GM12878 (cell line): ENCODE measurements around the gene ABCC4. TPM values are rescaled to one million over a fixed set of nuclear protein-coding genes. Genes with fewer than 3 reads are reported as not detected.

ENCODE experiments used
- ATF7 ChIP-seq: fragments of 450-650 bp; IDR thresholded peaks from 2 replicates; pipeline ENCODE4 v1.6.1; 2016; ENCODE audit warnings: low read depth, mild to moderate bottlenecking
- HDAC6 ChIP-seq: fragments of 200-600 bp; sonication (generic); IDR thresholded peaks from one replicate; pipeline ENCODE4 v1.8.0; 2017; ENCODE audit warnings: antibody characterized with exemption; ENCODE audit not compliant: unreplicated experiment
- KAT2A ChIP-seq: conservative IDR thresholded peaks from 2 replicates; pipeline ENCODE4 v1.6.1; 2011; ENCODE audit warnings: low read depth, low read length; ENCODE audit not compliant: control insufficient read depth
- MTA2 ChIP-seq: fragments of 450-650 bp; IDR thresholded peaks from 2 replicates; pipeline ENCODE4 v1.6.1; 2016; ENCODE audit warnings: low read depth, mild to moderate bottlenecking, moderate library complexity
- NFYB ChIP-seq: IDR thresholded peaks from 2 replicates; pipeline ENCODE4 v1.6.1; 2011; ENCODE audit warnings: low read depth, mild to moderate bottlenecking, low read length, improper control_type of control experiment, moderate library complexity; ENCODE audit not compliant: insufficient read depth
- NR2C1 ChIP-seq: fragments of 450-650 bp; IDR thresholded peaks from 2 replicates; pipeline ENCODE4 v1.6.1; 2017; ENCODE audit warnings: antibody characterized with exemption, mild to moderate bottlenecking, moderate library complexity
- RB1 ChIP-seq: fragments of 450-650 bp; formaldehyde crosslinking; IDR thresholded peaks from 2 replicates; pipeline ENCODE4 v1.6.1; 2017; ENCODE audit warnings: mild to moderate bottlenecking, borderline replicate concordance
- SREBF1 ChIP-seq: IDR thresholded peaks from 2 replicates; pipeline ENCODE4 v1.6.1; 2012; ENCODE audit warnings: mild to moderate bottlenecking, low read length
- STAT1 ChIP-seq: fragments of 450-650 bp; conservative IDR thresholded peaks from 2 replicates; pipeline ENCODE4 v1.6.1; 2014; ENCODE audit warnings: antibody characterized with exemption, mild to moderate bottlenecking
- STAT3 ChIP-seq: IDR thresholded peaks from 2 replicates; pipeline ENCODE4 v1.6.1; 2011; ENCODE audit warnings: low read depth, low read length, improper control_type of control experiment
- ZBTB33 ChIP-seq: fragments of 450-650 bp; IDR thresholded peaks from 2 replicates; pipeline ENCODE4 v1.6.1; 2017; ENCODE audit warnings: mild to moderate bottlenecking
- ZNF384 ChIP-seq: IDR thresholded peaks from 2 replicates; pipeline ENCODE4 v1.6.1; 2012; ENCODE audit warnings: low read depth, mild to moderate bottlenecking, low read length, improper control_type of control experiment, borderline replicate concordance
- ZNF592 ChIP-seq: fragments of 450-650 bp; IDR thresholded peaks from 2 replicates; pipeline ENCODE4 v1.6.1; 2017; ENCODE audit warnings: mild to moderate bottlenecking, moderate library complexity
- polyA plus RNA-seq, 11 experiments: library from polyadenylated mRNA; depleted of rRNA in 4 of 11; unstranded in 6 of 11; stranded (reverse) in 5 of 11; fragments of >200 nt; fragmentation: Nextera tagmentation in 4 of 11; fragmentation: Illumina TruSeq in 1 of 11; extraction: Ambion mirVana in 4 of 11; extraction: Trizol in 1 of 11; gene quantifications; 1 replicate in 1 of 11; 2 replicates in 10 of 11; pipeline versions ENCODE4 v1.2.1 to v1.2.3, GENCODE V29; 2011 to 2016; ENCODE audit warnings: inconsistent platforms in 2 of 11, missing spikeins in 2 of 11, low read depth in 1 of 11
- total RNA-seq, 4 experiments: library from RNA; depleted of rRNA in 3 of 4; stranded (reverse); fragments of >200 nt in 3 of 4; fragmentation: Illumina TruSeq in 1 of 4; extraction: Trizol in 1 of 4; gene quantifications; 2 replicates each; pipeline versions ENCODE4 v1.2.1 to v1.2.3, GENCODE V29; 2013 to 2021

ABCC4 gene
- total and polyA plus RNA-seq, 10 of the 15 experiments (the other 5 are each of a cell fraction or from before 2014, with no cell fraction given) = 7.2 to 44.4 (median 24.1) TPM

- TF ChIP-seq ZNF592 (no peak), RB1 (no peak), HDAC6 (no peak), STAT1 (no peak), STAT3 (no peak), NR2C1 (no peak), ZNF384 (no peak), MTA2 (no peak), SREBF1 (no peak), ATF7 (no peak), ZBTB33 (no peak), NFYB (no peak), KAT2A (no peak)
These were observed 6.3 kb upstream of the ABCC4 start (continued) for GRCh38 chr13:95307507-95307906.
